ENCODE data around the gene NAP1L3.

- TF ChIP-seq EP300 (IDR thresholded peaks at IDR 0.05; ENCODE audit: low read depth) (no peak), CTCF (IDR thresholded peaks at IDR 0.05) (no peak), POLR2AphosphoS5 (IDR thresholded peaks at IDR 0.05) (no peak), POLR2A (IDR thresholded peaks at IDR 0.05) (no peak)
Observed at GRCh38 chrX:93637591-93637990, 35.8 kb downstream of the NAP1L3 start.
